Measurements from ENCODE around the gene CWC27. TPM values are rescaled to one million over a fixed set of nuclear protein-coding genes. Genes with fewer than 3 reads are reported as not detected.

CWC27 gene
- total RNA-seq, 1 donor from 2014 or later, result 23.3 TPM

DNA sequence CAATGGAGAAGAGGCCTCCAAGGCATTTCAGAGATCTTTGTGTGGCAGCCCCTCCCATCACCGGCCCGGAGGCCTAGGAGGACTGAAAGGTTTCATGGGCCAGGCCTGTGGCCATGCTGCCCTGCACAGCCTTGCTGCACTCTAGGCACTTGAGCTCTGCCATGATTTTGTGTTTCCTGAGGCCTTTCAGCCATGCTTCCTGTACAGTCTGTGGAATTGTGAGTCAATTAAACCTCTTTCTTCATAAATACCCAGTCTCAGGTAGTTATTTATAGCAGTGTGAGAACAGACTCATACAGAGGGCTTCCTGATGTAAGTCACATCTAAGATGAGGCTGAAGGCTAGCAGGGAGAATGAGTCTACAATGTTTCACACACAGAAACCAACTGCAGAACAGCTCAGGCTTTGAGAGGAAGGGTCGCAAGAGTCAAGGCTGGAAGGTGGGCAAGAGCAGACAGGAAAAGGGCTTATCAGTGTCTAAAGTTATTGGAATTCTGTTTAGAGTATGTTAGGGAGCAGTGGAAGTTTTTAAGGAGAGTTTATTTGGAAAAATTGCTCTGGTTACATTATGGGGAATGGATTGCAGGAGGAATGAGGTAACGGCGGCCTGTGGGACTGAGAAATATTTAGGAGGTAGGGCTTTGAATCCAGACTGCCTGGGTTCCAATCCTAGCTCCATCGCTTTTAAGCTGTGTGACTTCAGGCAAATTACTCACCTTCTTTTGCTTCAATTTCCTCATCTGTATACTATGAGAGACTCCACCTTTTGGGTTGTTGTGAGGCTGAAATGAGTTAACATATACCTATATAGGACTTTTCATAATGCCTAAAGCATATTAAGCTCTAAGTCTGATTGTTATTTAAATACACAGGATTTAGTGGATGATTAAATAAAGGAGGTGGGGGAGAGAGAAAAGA is 291.2 kb downstream of the CWC27 start:
- Mint-ChIP-seq H3K4me3 (ENCODE audit: unreplicated experiment) (no peak overlapping the region), H3K9me3 (ENCODE audit: unreplicated experiment) (peaks cover 6% of the 10 kb centered on the region), H3K36me3 (ENCODE audit: unreplicated experiment) (no peaks in the 10 kb centered on the region), H3K4me1 (ENCODE audit: low read depth, unreplicated experiment) (peaks cover 18% of the 10 kb centered on the region), H3K27ac (ENCODE audit: unreplicated experiment) (no peak overlapping the region), H3K27me3 (ENCODE audit: unreplicated experiment) (peaks cover 4% of the 10 kb centered on the region)
- no peak for DNase-seq
- TF ChIP-seq, protein P1, sequence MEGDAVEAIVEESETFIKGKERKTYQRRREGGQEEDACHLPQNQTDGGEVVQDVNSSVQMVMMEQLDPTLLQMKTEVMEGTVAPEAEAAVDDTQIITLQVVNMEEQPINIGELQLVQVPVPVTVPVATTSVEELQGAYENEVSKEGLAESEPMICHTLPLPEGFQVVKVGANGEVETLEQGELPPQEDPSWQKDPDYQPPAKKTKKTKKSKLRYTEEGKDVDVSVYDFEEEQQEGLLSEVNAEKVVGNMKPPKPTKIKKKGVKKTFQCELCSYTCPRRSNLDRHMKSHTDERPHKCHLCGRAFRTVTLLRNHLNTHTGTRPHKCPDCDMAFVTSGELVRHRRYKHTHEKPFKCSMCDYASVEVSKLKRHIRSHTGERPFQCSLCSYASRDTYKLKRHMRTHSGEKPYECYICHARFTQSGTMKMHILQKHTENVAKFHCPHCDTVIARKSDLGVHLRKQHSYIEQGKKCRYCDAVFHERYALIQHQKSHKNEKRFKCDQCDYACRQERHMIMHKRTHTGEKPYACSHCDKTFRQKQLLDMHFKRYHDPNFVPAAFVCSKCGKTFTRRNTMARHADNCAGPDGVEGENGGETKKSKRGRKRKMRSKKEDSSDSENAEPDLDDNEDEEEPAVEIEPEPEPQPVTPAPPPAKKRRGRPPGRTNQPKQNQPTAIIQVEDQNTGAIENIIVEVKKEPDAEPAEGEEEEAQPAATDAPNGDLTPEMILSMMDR (IDR thresholded peaks at IDR 0.05; ENCODE audit: partially characterized antibody, unreplicated experiment), result no peak

DNA sequence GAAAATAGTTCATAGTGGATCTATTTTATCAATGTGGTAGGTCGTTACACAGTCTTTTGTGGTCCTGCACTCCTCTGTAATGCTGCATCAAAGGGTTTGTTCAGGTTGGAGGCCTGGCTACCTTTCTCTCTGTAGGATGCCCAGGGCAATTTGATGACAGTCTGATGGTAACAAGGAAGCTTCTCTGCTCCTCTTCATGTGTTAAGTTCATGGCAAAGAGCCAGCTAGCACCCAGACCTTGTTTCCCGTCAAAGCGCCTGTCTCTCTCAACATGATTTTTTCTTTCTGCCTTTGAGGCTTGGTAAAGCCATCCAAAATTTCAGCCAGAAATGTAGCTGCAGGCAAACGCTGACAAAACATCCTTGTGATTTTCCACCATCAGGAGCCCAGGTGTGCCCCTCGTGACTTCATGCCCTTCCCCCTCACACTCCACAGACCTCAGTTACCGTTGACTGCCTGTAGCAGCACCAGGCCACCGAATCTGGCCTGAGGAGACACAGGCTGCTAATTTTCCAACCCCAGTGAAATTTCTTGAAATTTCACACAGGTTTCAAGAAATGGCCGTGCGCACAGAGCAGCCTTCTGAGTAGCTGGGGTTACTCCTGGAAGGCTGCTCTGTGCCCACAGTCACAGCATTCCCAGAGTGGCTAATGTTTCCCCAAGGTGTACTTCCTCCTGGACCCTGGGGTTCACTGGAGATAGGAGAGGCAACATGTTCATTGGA is 292.7 kb downstream of the CWC27 start:
- H3K27ac Mint-ChIP-seq (ENCODE audit: unreplicated experiment), result no peak overlapping the region
- no peaks in the 10 kb centered on the region for H3K36me3 Mint-ChIP-seq (ENCODE audit: unreplicated experiment)
- peaks cover 18% of the 10 kb centered on the region for H3K4me1 Mint-ChIP-seq (ENCODE audit: low read depth, unreplicated experiment)

GRCh38 chr5:65061974-65062353 is 293.2 kb downstream of the CWC27 start:
- TF ChIP-seq, protein P1 (IDR thresholded peaks at IDR 0.05; ENCODE audit: partially characterized antibody, unreplicated experiment), result no peak
- H3K4me1 Mint-ChIP-seq (ENCODE audit: low read depth, unreplicated experiment), result peaks cover 18% of the 10 kb centered on the region
- no peak overlapping the region for H3K27ac Mint-ChIP-seq (ENCODE audit: unreplicated experiment)
- peaks cover 10% of the 10 kb centered on the region for H3K9me3 Mint-ChIP-seq (ENCODE audit: unreplicated experiment)
- no peak overlapping the region for H3K4me3 Mint-ChIP-seq (ENCODE audit: unreplicated experiment)
- peaks cover 4% of the 10 kb centered on the region for H3K27me3 Mint-ChIP-seq (ENCODE audit: unreplicated experiment)
- DNase-seq, result no peak
- no peaks in the 10 kb centered on the region for H3K36me3 Mint-ChIP-seq (ENCODE audit: unreplicated experiment)

More for the DNA sequence above, 292.7 kb downstream of the CWC27 start:
- DNase-seq, result no peak
- Mint-ChIP-seq H3K4me3 (ENCODE audit: unreplicated experiment) (no peak overlapping the region), H3K9me3 (ENCODE audit: unreplicated experiment) (peaks cover 10% of the 10 kb centered on the region), H3K27me3 (ENCODE audit: unreplicated experiment) (peaks cover 4% of the 10 kb centered on the region)
- TF ChIP-seq, protein P1 (IDR thresholded peaks at IDR 0.05; ENCODE audit: partially characterized antibody, unreplicated experiment), result no peak

- peak overlapping the region; percentile 30 for H3K4me3 Mint-ChIP-seq (ENCODE audit: unreplicated experiment)
- H3K9me3 Mint-ChIP-seq (ENCODE audit: unreplicated experiment), result peaks cover 10% of the 10 kb centered on the region
- TF ChIP-seq, protein P1 (IDR thresholded peaks at IDR 0.05; ENCODE audit: partially characterized antibody, unreplicated experiment), result no peak
- peaks cover 4% of the 10 kb centered on the region for H3K27me3 Mint-ChIP-seq (ENCODE audit: unreplicated experiment)
- DNase-seq, result no peak
- H3K27ac Mint-ChIP-seq (ENCODE audit: unreplicated experiment), result peak overlapping the region; percentile 79
- H3K36me3 Mint-ChIP-seq (ENCODE audit: unreplicated experiment), result no peaks in the 10 kb centered on the region
- H3K4me1 Mint-ChIP-seq (ENCODE audit: low read depth, unreplicated experiment), result peaks cover 18% of the 10 kb centered on the region
Observed at GRCh38 chr5:65062469-65063083, 293.8 kb downstream of the CWC27 start.
